Smooth muscle cell (in vitro differentiated cells): ENCODE data around the gene PSMC3. TPM values are rescaled to one million over a fixed set of nuclear protein-coding genes. Genes with fewer than 3 reads are reported as not detected.

Source experiments
- DNase-seq: peaks from one replicate; lab custom pipeline; 2025; ENCODE audit not compliant: unreplicated experiment; lab: John Stamatoyannopoulos, UW
- H2AFZ ChIP-seq: fragments of 200-600 bp; sonication (generic); 2 replicates; pipeline ENCODE4 v1.6.0; 2016; ENCODE audit warnings: antibody characterized with exemption, low read depth, mild to moderate bottlenecking
- H3F3A ChIP-seq: fragments of 200-600 bp; sonication (generic); 2 replicates; pipeline ENCODE4 v1.6.0; 2017; ENCODE audit warnings: antibody characterized with exemption, low read depth
- H3K27ac ChIP-seq: fragments of 200-600 bp; sonication (generic); 2 replicates; pipeline ENCODE4 v1.5.1; 2016; ENCODE audit warnings: low read depth, mild to moderate bottlenecking
- H3K27me3 ChIP-seq: fragments of 200-600 bp; sonication (generic); 2 replicates; pipeline ENCODE4 v1.6.1; 2016; ENCODE audit warnings: low read depth, mild to moderate bottlenecking
- H3K36me3 ChIP-seq: fragments of 200-600 bp; sonication (generic); 2 replicates; pipeline ENCODE4 v1.5.1; 2016; ENCODE audit warnings: low read depth
- H3K4me1 ChIP-seq: fragments of 200-600 bp; sonication (generic); 2 replicates; pipeline ENCODE4 v1.5.1; 2016; ENCODE audit warnings: low read depth
- H3K4me2 ChIP-seq: fragments of 200-600 bp; sonication (generic); 2 replicates; pipeline ENCODE4 v1.6.0; 2016; ENCODE audit warnings: mild to moderate bottlenecking
- H3K4me3 ChIP-seq: fragments of 200-600 bp; sonication (generic); 2 replicates; pipeline ENCODE4 v1.5.1; 2016; ENCODE audit warnings: mild to moderate bottlenecking
- H3K79me2 ChIP-seq: fragments of 200-600 bp; sonication (generic); 2 replicates; pipeline ENCODE4 v1.6.0; 2016; ENCODE audit warnings: low read depth, mild to moderate bottlenecking
- H3K9ac ChIP-seq: fragments of 200-600 bp; sonication (generic); 2 replicates; pipeline ENCODE4 v1.6.0; 2016; ENCODE audit warnings: low read depth
- H3K9me3 ChIP-seq: fragments of 200-600 bp; sonication (generic); replicated peaks from 2 replicates; pipeline ENCODE4 v1.5.1; 2016; ENCODE audit warnings: low read depth
- H4K20me1 ChIP-seq: fragments of 200-600 bp; sonication (generic); 2 replicates; pipeline ENCODE4 v1.6.0; 2016; ENCODE audit warnings: low read depth
- CTCF ChIP-seq: fragments of 200-600 bp; sonication (generic); IDR thresholded peaks from 2 replicates; pipeline ENCODE4 v1.5.1; 2017; ENCODE audit warnings: borderline replicate concordance, mild to moderate bottlenecking, antibody characterized with exemption; ENCODE audit not compliant: insufficient read depth, poor library complexity, severe bottlenecking
- WGBS: methylation state at CpG from one replicate; pipeline ENCODE4 v1.1.7; 2016; ENCODE audit warnings: low lambda C conversion rate; 5-methylcytosine and 5-hydroxymethylcytosine counted together
- polyA plus RNA-seq: library from polyadenylated mRNA; unstranded; fragments of >200 nt; fragmentation: Nextera tagmentation; extraction: Ambion mirVana; gene quantifications from 2 replicates; pipeline ENCODE4 v1.2.1, GENCODE V29; 2016
- total RNA-seq: library from RNA; depleted of rRNA; stranded (reverse); fragments of >200 nt; gene quantifications from 2 replicates; pipeline ENCODE4 v1.2.3, GENCODE V29; 2014

The PSMC3 gene
- total and polyA plus RNA-seq, 2 experiments from 2014 or later, result 71.2 to 211 TPM

GRCh38 chr11:47430524-47430923, 4.3 kb upstream of the PSMC3 start:
- no peak overlapping the region for H3K4me3 ChIP-seq
- no peak overlapping the region for H2AFZ ChIP-seq
- H3K79me2 ChIP-seq, result peaks cover 6% of the 10 kb centered on the region
- no peaks in the 10 kb centered on the region for H3K27me3 ChIP-seq
- no peak overlapping the region for H3K9ac ChIP-seq
- no peak overlapping the region for H3K4me2 ChIP-seq
- H3K9me3 ChIP-seq, result no peaks in the 10 kb centered on the region
- no peaks in the 10 kb centered on the region for H3K36me3 ChIP-seq
- no peak overlapping the region for H3K27ac ChIP-seq
- H3K4me1 ChIP-seq, result no peaks in the 10 kb centered on the region
- no peaks in the 10 kb centered on the region for H4K20me1 ChIP-seq
- no peak for TF ChIP-seq CTCF
- WGBS, result 82% methylated on average over 5 of the region's 5 CpGs
- no peak for DNase-seq
- H3F3A ChIP-seq, result no peaks in the 10 kb centered on the region

- no peaks in the 10 kb centered on the region for H3K36me3 ChIP-seq
- DNase-seq, result no peak
- H3K9ac ChIP-seq, result peak overlapping the region; percentile 96
- peaks cover 16% of the 10 kb centered on the region for H3K79me2 ChIP-seq
- no peaks in the 10 kb centered on the region for H3K9me3 ChIP-seq
- peaks cover 6% of the 10 kb centered on the region for H3K4me1 ChIP-seq
- H3K27me3 ChIP-seq, result no peaks in the 10 kb centered on the region
- peak overlapping the region; percentile 82 for H2AFZ ChIP-seq
- H3K27ac ChIP-seq, result peak overlapping the region; percentile 85
- H3K4me2 ChIP-seq, result peak overlapping the region; percentile 100
- no peaks in the 10 kb centered on the region for H3F3A ChIP-seq
- 3% methylated on average over 14 of the region's 14 CpGs for WGBS
- TF ChIP-seq CTCF, result no peak
- H4K20me1 ChIP-seq, result no peaks in the 10 kb centered on the region
- H3K4me3 ChIP-seq, result peak overlapping the region; percentile 99
Observed at GRCh38 chr11:47425611-47426010, 628 bp downstream of the PSMC3 start.

GRCh38 chr11:47418454-47419259, 7.6 kb downstream of the PSMC3 start:
- peak overlapping the region; percentile 81 for H3K27ac ChIP-seq
- H3K4me2 ChIP-seq, result no peak overlapping the region
- no peaks in the 10 kb centered on the region for H4K20me1 ChIP-seq
- no peak overlapping the region for H2AFZ ChIP-seq
- peaks cover 7% of the 10 kb centered on the region for H3K4me1 ChIP-seq
- DNase-seq, result no peak
- H3K36me3 ChIP-seq, result no peaks in the 10 kb centered on the region
- WGBS, result 96% methylated on average over 23 of the region's 23 CpGs
- H3K9ac ChIP-seq, result no peak overlapping the region
- H3K79me2 ChIP-seq, result no peaks in the 10 kb centered on the region
- no peaks in the 10 kb centered on the region for H3K27me3 ChIP-seq
- H3F3A ChIP-seq, result peaks cover 21% of the 10 kb centered on the region
- no peak overlapping the region for H3K4me3 ChIP-seq
- no peaks in the 10 kb centered on the region for H3K9me3 ChIP-seq
- no peak for TF ChIP-seq CTCF

GRCh38 chr11:47417712-47418111, 8.5 kb downstream of the PSMC3 start:
- Histone ChIP-seq H3K27me3 (no peaks in the 10 kb centered on the region), H3K9ac (no peak overlapping the region), H3K4me2 (no peak overlapping the region), H3K27ac (peak overlapping the region; percentile 81), H2AFZ (no peak overlapping the region), H4K20me1 (no peaks in the 10 kb centered on the region), H3F3A (peaks cover 23% of the 10 kb centered on the region), H3K9me3 (no peaks in the 10 kb centered on the region), H3K79me2 (no peaks in the 10 kb centered on the region), H3K4me1 (peaks cover 7% of the 10 kb centered on the region), H3K36me3 (no peaks in the 10 kb centered on the region), H3K4me3 (no peak overlapping the region)
- TF ChIP-seq CTCF, result no peak
- 90% methylated on average over 6 of the region's 6 CpGs for WGBS
- DNase-seq, result no peak
